Neural progenitor cell (in vitro differentiated cells): ENCODE results near the gene STARD9.

Experiments used
- CTCF ChIP-seq: fragments of 200-600 bp; sonication (generic); IDR thresholded peaks from 2 replicates; pipeline ENCODE4 v1.5.1; 2017; ENCODE audit warnings: antibody characterized with exemption, mild to moderate bottlenecking
- EZH2 ChIP-seq: fragments of 200-600 bp; sonication (generic); IDR thresholded peaks from 2 replicates; pipeline ENCODE4 v1.6.1; 2017; ENCODE audit warnings: antibody characterized with exemption, mild to moderate bottlenecking, moderate library complexity

DNA sequence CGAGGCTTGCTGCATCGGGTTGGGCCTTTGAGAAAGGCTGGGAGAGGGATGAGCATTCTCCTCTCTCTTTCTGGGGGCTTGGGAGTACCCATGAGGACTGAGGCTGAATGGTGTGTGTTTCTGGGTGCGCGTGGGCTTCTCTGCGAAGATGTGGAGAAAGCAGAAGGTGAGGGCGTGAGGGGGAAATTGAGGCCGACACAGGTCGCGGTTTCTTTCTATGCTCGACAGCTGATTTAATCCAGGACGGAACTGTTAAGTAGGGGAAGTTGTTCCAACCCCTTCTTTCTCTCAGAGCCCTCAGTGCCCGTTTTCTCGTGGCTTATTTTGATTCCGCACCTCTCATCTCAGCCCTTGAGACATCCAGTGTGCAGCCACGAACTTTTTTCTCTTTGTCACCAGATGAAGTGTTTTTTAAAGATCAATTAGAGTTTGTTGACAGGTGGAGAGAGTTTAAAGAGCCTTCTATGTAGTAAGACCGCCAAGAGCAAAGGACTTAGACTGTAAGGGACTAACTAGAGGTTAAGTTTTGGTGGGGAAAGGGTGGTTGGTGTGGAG lies 711 bp downstream of the STARD9 start:
- TF ChIP-seq CTCF (no peak), EZH2 (no peak)
